Measurements from ENCODE around the gene TM4SF4. TPM values are rescaled to one million over a fixed set of nuclear protein-coding genes. Genes with fewer than 3 reads are reported as not detected.

TM4SF4 gene
- total RNA-seq, 1 experiment from 2014 or later: 2.7 TPM

DNA sequence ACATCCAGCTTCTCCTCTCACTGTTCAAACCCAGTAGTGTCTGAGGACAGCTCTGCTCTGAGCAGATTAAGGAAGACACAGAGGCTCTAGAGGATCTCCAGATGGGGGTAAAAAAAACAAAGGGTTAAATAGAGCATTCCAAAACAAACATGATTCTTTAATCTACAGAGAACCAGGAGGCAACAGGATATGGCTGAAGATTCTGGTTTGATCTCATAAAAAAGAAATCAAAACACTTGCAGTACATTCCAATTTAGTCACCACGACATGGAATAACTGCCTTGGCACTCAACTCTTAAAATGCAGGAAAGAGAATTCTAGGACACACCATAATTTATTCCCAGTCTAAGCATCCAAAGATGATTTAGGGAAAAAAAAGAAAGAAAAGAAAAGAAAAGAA is 32.0 kb downstream of the TM4SF4 start:
- Mint-ChIP-seq H3K9me3 (ENCODE audit: unreplicated experiment) (no peaks in the 10 kb centered on the region), H3K27me3 (ENCODE audit: insufficient read depth, unreplicated experiment) (no peaks in the 10 kb centered on the region), H3K4me3 (ENCODE audit: unreplicated experiment) (no peak overlapping the region), H3K4me1 (ENCODE audit: low read depth, unreplicated experiment) (peaks cover 22% of the 10 kb centered on the region), H3K36me3 (ENCODE audit: insufficient read depth, unreplicated experiment) (no peaks in the 10 kb centered on the region), H3K27ac (ENCODE audit: unreplicated experiment) (peak overlapping the region; percentile 53)
- Histone ChIP-seq H3K27me3 (replicated peaks; ENCODE audit: control insufficient read depth, insufficient read depth, low read length) (no peaks in the 10 kb centered on the region), H3K9me3 (no peaks in the 10 kb centered on the region), H3K4me1 (peaks cover 28% of the 10 kb centered on the region), H3K4me3 (ENCODE audit: low read depth, low read length) (no peak overlapping the region), H3K36me3 (ENCODE audit: control insufficient read depth, insufficient read depth, low read length) (no peaks in the 10 kb centered on the region)
- ChIA-PET CTCF (no interaction called here), POLR2A (no interaction called here)
- intact Hi-C loops (cut with micrococcal nuclease; ENCODE audit: unreplicated experiment): no loop called here
- no peak for TF ChIP-seq CTCF (IDR thresholded peaks at IDR 0.05; ENCODE audit: insufficient read depth in 1 of 2, low read depth in 1 of 2, low read length in 1 of 2, severe bottlenecking in 1 of 2, unreplicated experiment in 1 of 2)
- DNase-seq: no peak
- BruUV-seq (replicated peaks): no TSS peak

- no peaks in the 10 kb centered on the region for H3K9me3 ChIP-seq
- no peak for DNase-seq
- Mint-ChIP-seq H3K36me3 (ENCODE audit: insufficient read depth, unreplicated experiment) (peaks cover under 1% of the 10 kb centered on the region), H3K4me3 (ENCODE audit: unreplicated experiment) (no peak overlapping the region), H3K9me3 (ENCODE audit: unreplicated experiment) (no peaks in the 10 kb centered on the region), H3K27ac (ENCODE audit: unreplicated experiment) (peak overlapping the region; percentile 53), H3K27me3 (ENCODE audit: insufficient read depth, unreplicated experiment) (no peaks in the 10 kb centered on the region), H3K4me1 (ENCODE audit: low read depth, unreplicated experiment) (peaks cover 23% of the 10 kb centered on the region)
- ChIA-PET CTCF (no interaction called here), POLR2A (no interaction called here)
- no TSS peak for BruUV-seq (replicated peaks)
- H3K27me3 ChIP-seq (replicated peaks; ENCODE audit: control insufficient read depth, insufficient read depth, low read length): no peaks in the 10 kb centered on the region
- H3K36me3 ChIP-seq (ENCODE audit: control insufficient read depth, insufficient read depth, low read length): no peaks in the 10 kb centered on the region
- H3K4me1 ChIP-seq: peaks cover 28% of the 10 kb centered on the region
- intact Hi-C loops (cut with micrococcal nuclease; ENCODE audit: unreplicated experiment): no loop called here
- no peak overlapping the region for H3K4me3 ChIP-seq (ENCODE audit: low read depth, low read length)
- no peak for TF ChIP-seq CTCF (IDR thresholded peaks at IDR 0.05; ENCODE audit: insufficient read depth in 1 of 2, low read depth in 1 of 2, low read length in 1 of 2, severe bottlenecking in 1 of 2, unreplicated experiment in 1 of 2)
Observed at GRCh38 chr3:149506965-149507364, 32.5 kb downstream of the TM4SF4 start.

DNA sequence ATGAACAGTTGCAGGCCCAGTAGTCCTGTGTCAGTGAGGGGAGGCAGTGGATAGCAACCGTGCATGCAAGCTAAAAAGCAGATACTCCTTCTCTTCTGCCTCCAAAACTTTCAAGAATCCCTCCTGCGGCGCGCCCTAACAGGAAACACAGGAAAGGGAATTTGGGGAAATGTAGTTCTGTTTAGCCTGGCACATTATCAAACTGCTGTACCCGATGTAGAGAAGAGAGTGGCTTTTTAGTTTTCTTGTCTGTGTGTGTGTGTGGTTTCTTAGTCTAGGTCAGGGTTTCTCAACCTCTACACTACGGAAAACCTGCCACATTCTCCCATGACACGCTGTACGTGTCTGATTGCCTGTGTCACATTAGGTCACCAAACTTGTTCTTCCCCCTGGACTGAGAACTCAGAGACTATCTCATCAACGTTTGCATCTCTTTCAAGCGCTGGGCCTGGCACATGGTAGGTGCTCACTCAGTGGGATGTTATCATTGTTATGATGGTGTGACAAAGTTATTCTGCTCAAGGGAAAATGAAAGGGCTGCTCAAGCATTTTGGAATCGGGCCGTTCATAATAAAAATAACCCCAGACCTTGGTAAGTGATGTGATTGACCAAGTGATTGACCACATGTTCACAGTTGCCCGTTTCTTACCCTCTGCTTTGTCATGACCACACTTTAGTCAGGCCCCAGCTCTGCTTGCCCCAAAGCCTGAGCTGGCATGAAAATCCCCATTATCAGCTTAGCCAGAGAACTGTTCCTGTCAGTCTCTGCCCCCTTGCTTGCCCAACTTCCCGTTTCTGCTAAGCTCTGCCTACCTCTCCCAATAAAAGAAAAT is 33.2 kb downstream of the TM4SF4 start:
- Histone ChIP-seq H3K36me3 (ENCODE audit: control insufficient read depth, insufficient read depth, low read length) (no peaks in the 10 kb centered on the region), H3K27me3 (replicated peaks; ENCODE audit: control insufficient read depth, insufficient read depth, low read length) (no peaks in the 10 kb centered on the region), H3K4me3 (ENCODE audit: low read depth, low read length) (no peak overlapping the region), H3K9me3 (no peaks in the 10 kb centered on the region), H3K4me1 (peaks cover 28% of the 10 kb centered on the region)
- peaks cover 30% of the 10 kb centered on the region for H3K4me1 Mint-ChIP-seq (ENCODE audit: low read depth, unreplicated experiment)
- peak in 1 of 2 experiments; percentile 47 for DNase-seq
- TF ChIP-seq CTCF (IDR thresholded peaks at IDR 0.05; ENCODE audit: insufficient read depth in 1 of 2, low read depth in 1 of 2, low read length in 1 of 2, severe bottlenecking in 1 of 2, unreplicated experiment in 1 of 2): no peak
- POLR2A ChIA-PET: no interaction called here
- peak overlapping the region; percentile 53 for H3K27ac Mint-ChIP-seq (ENCODE audit: unreplicated experiment)
- CTCF ChIA-PET: no interaction called here
- intact Hi-C loops (cut with micrococcal nuclease; ENCODE audit: unreplicated experiment): no loop called here
- no peaks in the 10 kb centered on the region for H3K9me3 Mint-ChIP-seq (ENCODE audit: unreplicated experiment)
- BruUV-seq (replicated peaks): no TSS peak
- H3K27me3 Mint-ChIP-seq (ENCODE audit: insufficient read depth, unreplicated experiment): no peaks in the 10 kb centered on the region
- H3K36me3 Mint-ChIP-seq (ENCODE audit: insufficient read depth, unreplicated experiment): peaks cover 5% of the 10 kb centered on the region
- H3K4me3 Mint-ChIP-seq (ENCODE audit: unreplicated experiment): peak overlapping the region; percentile 12

Measured in Caco-2 (cell line).